Liver (tissue), 9 donors: ENCODE results near the gene PPP3CA. TPM values are rescaled to one million over a fixed set of nuclear protein-coding genes. Genes with fewer than 3 reads are reported as not detected.

Experiments used
- DNase-seq: peaks from one replicate; pipeline ENCODE4 v3.0.0-alpha.2; 2017; ENCODE audit warnings: low spot score
- H3K27ac ChIP-seq, 2 donors: one replicate each; pipeline ENCODE4 v1.7.0; 2013; ENCODE audit warnings: inconsistent platforms in 2 of 2, low read length in 2 of 2, control low read depth in 1 of 2, low read depth in 1 of 2, mild to moderate bottlenecking in 1 of 2
- H3K27me3 ChIP-seq, 4 donors: one replicate each; pipeline versions ENCODE4 v1.6.1 to v1.7.0; 2013; ENCODE audit warnings: low read length in 3 of 4, inconsistent platforms in 1 of 4, mild to moderate bottlenecking in 1 of 4, moderate library complexity in 1 of 4; ENCODE audit not compliant: control insufficient read depth in 4 of 4, insufficient read depth in 4 of 4
- H3K36me3 ChIP-seq, 4 donors: one replicate each; pipeline versions ENCODE4 v1.6.1 to v1.7.0; 2013; ENCODE audit warnings: low read length in 3 of 4, mild to moderate bottlenecking in 3 of 4, low read depth in 1 of 4, moderate library complexity in 1 of 4; ENCODE audit not compliant: control insufficient read depth in 4 of 4, insufficient read depth in 3 of 4
- H3K4me1 ChIP-seq, 4 donors: one replicate each; pipeline versions ENCODE4 v1.6.1 to v1.7.0; 2013; ENCODE audit warnings: low read length in 3 of 4, mild to moderate bottlenecking in 3 of 4, moderate library complexity in 1 of 4; ENCODE audit not compliant: control insufficient read depth in 4 of 4, insufficient read depth in 4 of 4
- H3K4me3 ChIP-seq, 3 donors: one replicate each; pipeline versions ENCODE4 v1.6.1 to v1.7.0; 2013; ENCODE audit warnings: low read length in 3 of 3, control low read depth in 1 of 3, low read depth in 1 of 3, mild to moderate bottlenecking in 1 of 3
- H3K9ac ChIP-seq, 2 donors: one replicate each; pipeline ENCODE4 v1.7.0; 2013; ENCODE audit warnings: low read length in 2 of 2, mild to moderate bottlenecking in 2 of 2, moderate library complexity in 2 of 2, control low read depth in 1 of 2, low read depth in 1 of 2
- H3K9me3 ChIP-seq, 4 donors: one replicate each; pipeline versions ENCODE4 v1.6.1 to v1.7.0; 2013; ENCODE audit warnings: low read length in 3 of 4; ENCODE audit not compliant: control insufficient read depth in 4 of 4
- CTCF ChIP-seq: fragments of 150-350 bp; IDR thresholded peaks from 2 replicates; pipeline ENCODE4 v1.5.1; 2017; ENCODE audit warnings: improper control_type of control experiment, low read depth, low read length; ENCODE audit not compliant: missing input control
- FOXA2 ChIP-seq: IDR thresholded peaks from 2 replicates; pipeline ENCODE4 v1.6.1; 2016; ENCODE audit warnings: antibody characterized with exemption
- GABPA ChIP-seq, 2 donors: IDR thresholded peaks in 1 of 2; conservative IDR thresholded peaks in 1 of 2; 2 replicates each; pipeline ENCODE4 v1.6.1; 2016; ENCODE audit warnings: antibody characterized with exemption in 2 of 2, mild to moderate bottlenecking in 1 of 2, moderate library complexity in 1 of 2
- MAX ChIP-seq: IDR thresholded peaks from 2 replicates; pipeline ENCODE4 v1.6.1; 2016; ENCODE audit warnings: antibody characterized with exemption
- RXRA ChIP-seq, 2 donors: IDR thresholded peaks; 2 replicates each; pipeline ENCODE4 v1.6.1; 2017 to 2018; ENCODE audit warnings: antibody characterized with exemption in 2 of 2, mild to moderate bottlenecking in 1 of 2
- SP1 ChIP-seq: IDR thresholded peaks from 2 replicates; pipeline ENCODE4 v1.6.1; 2018; ENCODE audit warnings: antibody characterized with exemption, mild to moderate bottlenecking
- YY1 ChIP-seq: IDR thresholded peaks from 2 replicates; pipeline ENCODE4 v1.6.1; 2016; ENCODE audit warnings: antibody characterized with exemption, mild to moderate bottlenecking
- ZBTB33 ChIP-seq: IDR thresholded peaks from 2 replicates; pipeline ENCODE4 v1.6.1; 2016; ENCODE audit warnings: antibody characterized with exemption
- WGBS: extraction: QIAGEN DNeasy Blood & Tissue Kit; methylation state at CpG from one replicate; pipeline ENCODE4 v1.1.7; 2013; 5-methylcytosine and 5-hydroxymethylcytosine counted together
- polyA plus RNA-seq, 2 donors: library from polyadenylated mRNA; stranded (reverse) in 1 of 2; unstranded in 1 of 2; fragments of 200-250 nt in 1 of 2; fragments of >200 nt in 1 of 2; fragmentation: Nextera tagmentation in 1 of 2; extraction: Ambion mirVana in 1 of 2; gene quantifications; one replicate each; pipeline versions ENCODE4 v1.2.1 to v1.2.3, GENCODE V29; 2013 to 2015
- total RNA-seq, 2 donors: library from RNA; depleted of rRNA; stranded (reverse); fragments of >200 nt; gene quantifications; one replicate each; pipeline ENCODE4 v1.2.3, GENCODE V29; 2014
- TF ChIP-seq, protein P1 (sequence below): IDR thresholded peaks from 2 replicates; pipeline ENCODE4 v1.6.1; 2016; ENCODE audit warnings: antibody characterized with exemption, mild to moderate bottlenecking
- TF ChIP-seq, protein P2 (sequence below): IDR thresholded peaks from 2 replicates; pipeline ENCODE4 v1.6.1; 2016; ENCODE audit warnings: antibody characterized with exemption
- donor health status: healthy.
- donor health status: healthy.
- donor health status: healthy.
- donor health status: healthy.
- donor health status: healthy.

Gene PPP3CA
- total and polyA plus RNA-seq, 4 donors: 3.6 to 18.2 (median 14.2) TPM

DNA sequence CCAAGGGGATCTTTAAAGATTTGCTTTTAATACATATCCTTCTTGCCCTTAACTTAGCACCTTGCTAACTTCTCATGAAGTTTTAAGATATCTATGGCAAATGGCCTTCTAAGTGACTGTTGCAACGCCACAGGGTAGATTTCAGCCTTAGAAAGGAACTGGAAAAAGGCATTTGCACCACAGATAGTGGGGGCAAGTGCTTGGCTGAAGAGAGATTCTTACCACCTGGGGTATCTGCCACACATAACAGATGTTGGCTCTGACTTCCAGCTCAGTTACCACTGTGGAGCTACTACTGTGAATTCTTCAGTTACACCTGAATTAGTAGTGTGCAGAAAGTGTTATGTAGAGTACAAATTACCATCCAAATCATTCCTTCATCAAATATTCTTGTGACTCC is 302.6 kb downstream of the PPP3CA start:
- Histone ChIP-seq H3K4me1 (peaks cover 0 to 1% (median 0%) of the 10 kb centered on the region in 4 donors), H3K9me3 (no peaks in the 10 kb centered on the region), H3K27me3 (no peaks in the 10 kb centered on the region), H3K4me3 (no peak overlapping the region), H3K27ac (no peak overlapping the region), H3K36me3 (peaks cover 0 to 4% (median 1%) of the 10 kb centered on the region in 4 donors), H3K9ac (no peak overlapping the region)
- DNase-seq: no peak
- WGBS: 98% methylated on average over 1 of the region's 1 CpG
- TF ChIP-seq GABPA (IDR thresholded peaks at IDR 0.05 in 1 of 2, conservative IDR thresholded peaks at IDR 0.05 in 1 of 2) (no peak), ZBTB33 (no peak), FOXA2 (no peak)

DNA sequence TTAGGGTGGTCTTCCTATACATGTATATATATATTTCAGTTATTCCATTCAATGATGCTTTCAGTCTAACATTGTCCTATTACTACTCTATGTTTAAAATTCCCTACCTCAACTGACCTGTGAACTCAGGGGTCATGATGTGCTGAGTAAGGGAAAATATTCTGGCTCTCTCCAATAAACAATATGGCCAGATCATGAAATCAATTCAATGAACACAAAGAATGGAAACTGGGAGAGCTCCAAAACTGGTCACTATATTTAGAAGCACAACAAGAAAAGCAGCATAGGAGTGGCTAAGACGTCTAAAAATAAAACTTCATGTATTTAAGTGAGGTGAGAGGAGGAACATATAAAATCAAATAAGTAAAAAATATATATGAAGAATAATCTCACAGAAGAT is 304.5 kb downstream of the PPP3CA start:
- H3K36me3 ChIP-seq: peaks cover 0 to 9% (median 5%) of the 10 kb centered on the region in 4 donors
- peaks cover 0 to 1% (median 0%) of the 10 kb centered on the region in 4 donors for H3K4me1 ChIP-seq
- H3K9ac ChIP-seq: no peak overlapping the region
- no peaks in the 10 kb centered on the region for H3K27me3 ChIP-seq
- TF ChIP-seq CTCF: no peak
- no peak for TF ChIP-seq MAX
- no peak for TF ChIP-seq FOXA2
- TF ChIP-seq, protein P1, sequence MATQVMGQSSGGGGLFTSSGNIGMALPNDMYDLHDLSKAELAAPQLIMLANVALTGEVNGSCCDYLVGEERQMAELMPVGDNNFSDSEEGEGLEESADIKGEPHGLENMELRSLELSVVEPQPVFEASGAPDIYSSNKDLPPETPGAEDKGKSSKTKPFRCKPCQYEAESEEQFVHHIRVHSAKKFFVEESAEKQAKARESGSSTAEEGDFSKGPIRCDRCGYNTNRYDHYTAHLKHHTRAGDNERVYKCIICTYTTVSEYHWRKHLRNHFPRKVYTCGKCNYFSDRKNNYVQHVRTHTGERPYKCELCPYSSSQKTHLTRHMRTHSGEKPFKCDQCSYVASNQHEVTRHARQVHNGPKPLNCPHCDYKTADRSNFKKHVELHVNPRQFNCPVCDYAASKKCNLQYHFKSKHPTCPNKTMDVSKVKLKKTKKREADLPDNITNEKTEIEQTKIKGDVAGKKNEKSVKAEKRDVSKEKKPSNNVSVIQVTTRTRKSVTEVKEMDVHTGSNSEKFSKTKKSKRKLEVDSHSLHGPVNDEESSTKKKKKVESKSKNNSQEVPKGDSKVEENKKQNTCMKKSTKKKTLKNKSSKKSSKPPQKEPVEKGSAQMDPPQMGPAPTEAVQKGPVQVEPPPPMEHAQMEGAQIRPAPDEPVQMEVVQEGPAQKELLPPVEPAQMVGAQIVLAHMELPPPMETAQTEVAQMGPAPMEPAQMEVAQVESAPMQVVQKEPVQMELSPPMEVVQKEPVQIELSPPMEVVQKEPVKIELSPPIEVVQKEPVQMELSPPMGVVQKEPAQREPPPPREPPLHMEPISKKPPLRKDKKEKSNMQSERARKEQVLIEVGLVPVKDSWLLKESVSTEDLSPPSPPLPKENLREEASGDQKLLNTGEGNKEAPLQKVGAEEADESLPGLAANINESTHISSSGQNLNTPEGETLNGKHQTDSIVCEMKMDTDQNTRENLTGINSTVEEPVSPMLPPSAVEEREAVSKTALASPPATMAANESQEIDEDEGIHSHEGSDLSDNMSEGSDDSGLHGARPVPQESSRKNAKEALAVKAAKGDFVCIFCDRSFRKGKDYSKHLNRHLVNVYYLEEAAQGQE: no peak
- TF ChIP-seq SP1: no peak
- no peak for TF ChIP-seq RXRA (IDR thresholded peaks at IDR 0.05)
- no peak for TF ChIP-seq YY1
- TF ChIP-seq, protein P2, sequence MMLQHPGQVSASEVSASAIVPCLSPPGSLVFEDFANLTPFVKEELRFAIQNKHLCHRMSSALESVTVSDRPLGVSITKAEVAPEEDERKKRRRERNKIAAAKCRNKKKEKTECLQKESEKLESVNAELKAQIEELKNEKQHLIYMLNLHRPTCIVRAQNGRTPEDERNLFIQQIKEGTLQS: no peak
- no peak overlapping the region for H3K4me3 ChIP-seq
- no peaks in the 10 kb centered on the region for H3K9me3 ChIP-seq
- WGBS: 52% methylated on average over 1 of the region's 1 CpG
- no peak for DNase-seq
- no peak overlapping the region for H3K27ac ChIP-seq
